ENCODE results near the gene THUMPD3. TPM values are rescaled to one million over a fixed set of nuclear protein-coding genes. Genes with fewer than 3 reads are reported as not detected.

THUMPD3 gene
- total and polyA plus RNA-seq, 2 of the 13 experiments (the other 11 are each of a cell fraction or from before 2014, with no cell fraction given) = 31.2 to 44.1 TPM

- POLR2A ChIA-PET = interaction anchor here (1.9 kb wide), 1 partner anchor 10 kb away, joined by 10 read pairs; the partner anchor contains the start of gene SETD5
- Histone ChIP-seq H3K4me2 (ENCODE audit: low read depth, low read length) (no peak overlapping the region), H3K4me3 (replicated peaks in 1 of 3; ENCODE audit: insufficient read depth in 1 of 3, low read depth in 2 of 3, low read length in 3 of 3) (no peak overlapping the region), H3K4me1 (ENCODE audit: insufficient read depth, low read length) (peaks cover 27% of the 10 kb centered on the region), H3K27ac (ENCODE audit: extremely low read length, insufficient read depth, low read length) (no peak overlapping the region), H3K9ac (ENCODE audit: insufficient read depth, low read depth, low read length) (no peak overlapping the region), H3K36me3 (replicated peaks in 1 of 2; ENCODE audit: control insufficient read depth in 1 of 2, insufficient read depth in 2 of 2, low read length in 2 of 2) (peaks cover 15 to 82% of the 10 kb centered on the region in 2 experiments), H3K9me3 (ENCODE audit: low read length) (no peaks in the 10 kb centered on the region), H3K27me3 (ENCODE audit: control insufficient read depth in 1 of 2, insufficient read depth in 2 of 2, low read length in 2 of 2) (no peaks in the 10 kb centered on the region), H2AFZ (ENCODE audit: low read length) (no peak overlapping the region), H3K79me2 (ENCODE audit: insufficient read depth, low read length) (peaks cover 32% of the 10 kb centered on the region), H4K20me1 (ENCODE audit: insufficient read depth, low read length) (peaks cover 16% of the 10 kb centered on the region)
- intact Hi-C loops (cut with micrococcal nuclease; ENCODE audit: unreplicated experiment) (loop anchor here (5.0 kb wide), 1 partner anchor 35 kb away; no protein-coding TSS in a partner anchor), in situ Hi-C loops (cut with HindIII; ENCODE audit: extremely low pct_ligation_motif_present, low pct_unique_long_range_greater_than_20kb) (no loop called here)
- WGBS (ENCODE audit: low lambda C conversion rate) = 89% methylated on average over 2 of the region's 2 CpGs
- DNase-seq (ENCODE audit: low spot score) (no peak), FAIRE-seq (no peak), ATAC-seq (no peak)
- BruUV-seq (replicated peaks) = no TSS peak
- CTCF ChIA-PET (ENCODE audit: low intra/inter-chr PET ratio, low total read pairs) = no interaction called here
- TF ChIP-seq ZNF280B (CRISPR knock-in tag; IDR thresholded peaks at IDR 0.05; ENCODE audit: borderline replicate concordance) (no peak), RFX5 (IDR thresholded peaks at IDR 0.05; ENCODE audit: low read depth, low read length) (no peak), ZNF607 (CRISPR knock-in tag; IDR thresholded peaks at IDR 0.05; ENCODE audit: borderline replicate concordance) (no peak), ETV6 (CRISPR knock-in tag; conservative IDR thresholded peaks at IDR 0.05) (no peak), RBFOX2 (IDR thresholded peaks at IDR 0.05; ENCODE audit: low read depth, low read length) (peak; percentile 60), ARNTL (CRISPR knock-in tag; IDR thresholded peaks at IDR 0.05) (no peak), PLSCR1 (CRISPR knock-in tag; IDR thresholded peaks at IDR 0.05; ENCODE audit: borderline replicate concordance) (no peak), TEF (CRISPR knock-in tag; IDR thresholded peaks at IDR 0.05) (no peak), ZNF570 (CRISPR knock-in tag; IDR thresholded peaks at IDR 0.05; ENCODE audit: borderline replicate concordance) (no peak), MBNL3 (CRISPR knock-in tag; conservative IDR thresholded peaks at IDR 0.05) (no peak), KAT8 (CRISPR knock-in tag; IDR thresholded peaks at IDR 0.05) (no peak), MTERF4 (CRISPR knock-in tag; IDR thresholded peaks at IDR 0.05) (no peak), IRF9 (CRISPR knock-in tag; IDR thresholded peaks at IDR 0.05; ENCODE audit: borderline replicate concordance) (no peak), HDAC1 (CRISPR knock-in tag; IDR thresholded peaks at IDR 0.05) (no peak), ZNF563 (CRISPR knock-in tag; IDR thresholded peaks at IDR 0.05) (no peak), ZNF629 (CRISPR knock-in tag; conservative IDR thresholded peaks at IDR 0.05) (no peak), ZBTB14 (CRISPR knock-in tag; IDR thresholded peaks at IDR 0.05) (no peak), ZSCAN5A (CRISPR knock-in tag; IDR thresholded peaks at IDR 0.05; ENCODE audit: borderline replicate concordance) (no peak)
Measured at GRCh38 chr3:9387322-9387655, 24.4 kb downstream of the THUMPD3 start.

Measured in HepG2 (cell line).